CD4-positive, alpha-beta T cell treated with Interleukin-2 at 100 ng/mL for 4 hours (primary cell): ENCODE data around the gene NDUFA5.
A peak's percentile ranks its signal among the peaks of the same experiment; 100 is the strongest.
"Not testable (repeated sequence)": the region's sequence is repeated elsewhere in the genome, so short reads cannot be mapped to it uniquely, and the experiment has no call there.

Source experiments
- DNase-seq: peaks from one replicate; pipeline ENCODE4 v3.0.0-alpha.2; 2020; ENCODE audit warnings: low spot score

NDUFA5 gene

GRCh38 chr7:123557016-123557397 is 611 bp downstream of the NDUFA5 start:
- no peak for DNase-seq

GRCh38 chr7:123555484-123555883 is 2.1 kb downstream of the NDUFA5 start:
- no peak for DNase-seq

DNA sequence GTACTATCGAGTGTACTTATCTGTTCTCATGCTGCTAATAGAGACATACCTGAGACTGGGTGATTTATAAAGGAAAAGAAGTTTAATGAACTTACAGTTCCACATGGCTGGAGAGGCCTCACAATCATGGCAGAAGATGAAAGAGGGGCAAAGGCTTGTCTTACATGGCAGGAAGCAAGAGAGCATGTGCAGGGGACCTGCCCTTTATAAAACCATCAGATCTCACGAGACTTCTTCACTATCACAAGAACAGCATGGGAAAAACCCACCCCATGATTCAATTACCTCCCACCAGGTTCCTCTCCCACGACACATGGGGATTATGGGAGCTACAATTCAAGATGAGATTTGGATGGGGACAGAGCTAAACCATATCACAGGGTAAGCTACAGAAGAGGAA is 4.5 kb downstream of the NDUFA5 start:
- DNase-seq, result no peak

DNA sequence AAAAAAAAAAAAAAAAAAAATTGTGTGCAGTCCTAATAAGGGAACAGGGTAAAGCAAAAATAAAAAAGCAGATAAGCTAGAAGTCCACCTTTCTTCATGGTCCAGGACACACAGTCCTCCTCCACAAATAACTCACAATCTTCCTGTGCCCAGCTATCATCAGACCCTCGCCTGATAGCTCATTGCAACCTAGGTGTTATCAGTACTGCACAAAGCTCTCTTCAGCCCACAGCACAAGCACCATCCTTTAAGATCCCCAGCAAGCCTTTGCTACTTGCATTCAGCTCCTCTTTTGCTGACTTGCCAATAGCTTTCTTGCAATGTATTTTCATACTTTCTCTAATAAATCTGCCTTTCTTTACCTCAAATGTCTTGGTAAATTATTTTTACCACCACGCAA is 5.0 kb downstream of the NDUFA5 start:
- no peak for DNase-seq

- DNase-seq, result not testable (repeated sequence)
Observed at GRCh38 chr7:123552134-123552533, 5.5 kb downstream of the NDUFA5 start.

DNA sequence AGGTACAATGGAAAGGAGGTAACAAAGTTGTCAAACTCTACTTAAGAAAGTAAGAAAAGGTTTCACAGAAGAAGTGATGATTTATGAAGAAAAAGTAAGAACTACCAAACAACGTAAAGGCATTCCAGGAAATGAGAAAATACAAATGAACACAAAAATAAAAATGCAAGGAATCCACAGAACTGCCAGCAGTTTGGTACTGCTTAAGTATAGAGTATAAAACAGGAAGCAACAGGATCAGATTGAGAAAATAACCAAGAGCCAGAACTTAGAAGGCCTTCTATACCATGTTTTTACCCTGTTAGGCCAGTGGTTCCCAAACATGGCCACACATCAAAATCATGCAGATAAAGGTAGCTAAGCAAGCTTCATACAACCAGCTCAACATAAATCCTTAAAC is 9.2 kb downstream of the NDUFA5 start:
- DNase-seq, result no peak

DNA sequence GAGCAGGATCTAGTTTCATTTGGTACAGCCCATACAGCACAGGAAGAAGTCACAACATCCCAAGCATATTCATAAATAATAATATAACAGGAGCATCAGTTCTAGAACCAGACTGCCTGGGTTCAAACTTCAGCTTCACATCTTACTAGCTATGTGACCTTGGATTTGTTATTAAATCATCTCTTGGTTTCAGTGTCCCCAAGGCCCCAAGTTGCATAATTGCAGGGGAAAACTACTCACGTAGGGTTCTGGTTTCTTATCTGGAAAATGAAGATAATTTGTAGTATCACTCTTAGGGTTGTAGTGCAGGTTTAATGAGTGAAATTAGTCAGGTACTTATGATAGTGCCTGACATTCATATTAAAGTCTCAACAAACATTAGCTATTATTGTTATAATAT is 17.7 kb downstream of the NDUFA5 start:
- no peak for DNase-seq

GRCh38 chr7:123538897-123539296 is 18.7 kb downstream of the NDUFA5 start:
- DNase-seq, result no peak

- no peak for DNase-seq
Observed at GRCh38 chr7:123538189-123538714, 19.4 kb downstream of the NDUFA5 start.

- DNase-seq, result peak; percentile 53
Observed at GRCh38 chr7:123537026-123537642, 20.5 kb downstream of the NDUFA5 start.

GRCh38 chr7:123535517-123535916 is 22.1 kb downstream of the NDUFA5 start:
- no peak for DNase-seq

DNA sequence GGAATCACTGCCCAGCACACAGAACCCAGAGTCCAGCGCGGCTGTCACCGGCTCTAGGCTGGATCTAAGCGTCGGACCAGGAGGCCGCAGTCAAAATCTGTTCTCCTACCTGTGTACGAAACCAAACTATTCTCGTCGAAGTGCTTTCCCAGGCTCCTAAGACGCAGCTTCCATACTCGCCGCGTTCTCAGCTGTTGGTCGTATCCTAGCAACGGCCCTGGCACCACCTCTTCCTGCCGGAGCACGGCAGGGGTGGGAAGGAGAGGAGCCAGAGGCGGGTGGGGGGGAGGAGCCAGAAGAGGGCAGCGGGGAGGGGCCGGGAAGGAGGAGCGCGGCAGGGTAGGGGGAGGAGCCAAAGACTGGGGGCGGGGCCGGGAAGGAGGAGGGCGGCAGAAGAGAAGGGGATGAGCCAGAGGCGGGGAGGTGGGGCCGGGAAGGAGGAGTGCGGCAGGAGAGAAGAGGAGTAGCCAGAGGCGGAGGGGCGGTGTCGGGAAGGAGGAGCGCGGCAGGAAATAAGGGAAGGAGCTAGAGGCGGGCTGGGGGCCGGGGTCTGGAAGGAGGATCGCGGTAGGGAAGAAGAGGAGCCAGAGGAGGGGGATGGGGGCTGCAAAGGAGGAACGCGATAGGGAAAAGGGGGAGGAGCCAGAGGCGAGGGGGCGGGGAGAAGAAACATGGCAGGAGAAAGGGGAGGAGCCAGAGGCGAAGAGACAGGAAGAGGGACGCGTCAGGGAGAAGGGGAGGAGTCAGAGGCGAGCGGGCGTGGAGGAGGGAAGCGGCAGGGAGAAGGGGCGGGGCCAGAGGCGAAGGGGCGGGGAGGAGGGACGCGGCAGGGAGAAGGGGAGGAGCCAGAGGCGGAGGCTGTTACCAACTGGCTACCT is 23.0 kb downstream of the NDUFA5 start, which contains the start of gene IQUB:
Gene IQUB (minus strand): TSS at position 213 of the 878 bp plus-strand sequence. CDS start 22,255 bp downstream, outside the sequence.
- peak; percentile 95 for DNase-seq

- DNase-seq, result peak; percentile 46
Observed at GRCh38 chr7:123533929-123534382, 23.7 kb downstream of the NDUFA5 start.

GRCh38 chr7:123533553-123533917 is 24.1 kb downstream of the NDUFA5 start:
- no peak for DNase-seq

- DNase-seq, result peak; percentile 15
Observed at GRCh38 chr7:123532788-123533552, 24.6 kb downstream of the NDUFA5 start.

DNA sequence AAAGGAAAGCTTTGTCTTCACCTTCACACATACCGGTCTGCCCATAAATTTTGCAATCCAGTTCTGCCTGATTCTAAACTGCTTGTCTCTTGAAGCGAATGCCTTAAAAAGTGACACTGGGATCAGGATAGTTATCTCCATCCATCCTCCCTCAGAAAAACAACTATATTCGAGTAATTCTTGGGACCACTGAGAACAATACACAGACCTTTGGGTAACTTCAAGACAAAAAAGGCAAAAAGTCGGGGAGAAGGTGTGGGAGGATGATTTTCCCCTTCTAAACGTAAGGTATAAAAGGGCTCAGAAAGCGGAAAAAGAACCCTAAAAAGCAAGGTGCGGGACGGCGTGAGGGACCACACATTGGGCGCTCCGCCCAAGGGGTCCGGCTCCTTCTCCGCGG is 25.3 kb downstream of the NDUFA5 start:
- not testable (repeated sequence) for DNase-seq

- DNase-seq, result not testable (repeated sequence)
Observed at GRCh38 chr7:123530035-123530591, 27.5 kb downstream of the NDUFA5 start.

GRCh38 chr7:123528265-123528664 is 29.4 kb downstream of the NDUFA5 start:
- DNase-seq, result no peak

GRCh38 chr7:123527712-123528225 is 29.8 kb downstream of the NDUFA5 start:
- not testable (repeated sequence) for DNase-seq

GRCh38 chr7:123526533-123526932 is 31.1 kb downstream of the NDUFA5 start:
- not testable (repeated sequence) for DNase-seq

GRCh38 chr7:123522066-123522465 is 35.6 kb downstream of the NDUFA5 start:
- no peak for DNase-seq

DNA sequence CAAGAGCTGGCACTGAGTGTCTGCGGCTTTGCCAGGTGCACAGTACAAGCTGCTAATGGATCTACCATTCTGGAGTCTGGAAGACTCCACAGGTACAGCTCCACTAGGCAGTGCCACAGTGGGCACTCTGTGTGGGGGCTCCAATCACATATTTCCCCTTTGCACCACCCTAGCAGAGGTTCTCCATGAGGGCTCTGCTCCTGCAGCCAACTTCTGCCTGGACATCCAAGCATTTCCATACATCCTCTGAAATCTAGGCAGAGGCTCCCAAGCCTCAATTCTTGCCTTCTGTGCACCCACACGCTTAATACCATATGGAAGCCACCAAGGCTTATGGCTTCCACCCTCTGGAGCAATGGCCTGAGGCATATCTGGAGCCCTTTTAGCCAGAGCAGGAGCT is 52.4 kb downstream of the NDUFA5 start:
- no peak for DNase-seq
